MM.1S (cell line): ENCODE data around the gene GNPNAT1.

Experiments used
- EZH2phosphoT487 ChIP-seq: fragments of 300-600 bp; sonication (generic); IDR thresholded peaks from 2 replicates; pipeline ENCODE4 v1.6.1; 2018; ENCODE audit warnings: antibody characterized with exemption, low read length
- TF ChIP-seq, protein P1 (sequence below): fragments of 300-600 bp; sonication (generic); IDR thresholded peaks from 2 replicates; pipeline ENCODE4 v1.5.1; 2016; ENCODE audit warnings: antibody characterized with exemption, low read length, mixed read lengths

DNA sequence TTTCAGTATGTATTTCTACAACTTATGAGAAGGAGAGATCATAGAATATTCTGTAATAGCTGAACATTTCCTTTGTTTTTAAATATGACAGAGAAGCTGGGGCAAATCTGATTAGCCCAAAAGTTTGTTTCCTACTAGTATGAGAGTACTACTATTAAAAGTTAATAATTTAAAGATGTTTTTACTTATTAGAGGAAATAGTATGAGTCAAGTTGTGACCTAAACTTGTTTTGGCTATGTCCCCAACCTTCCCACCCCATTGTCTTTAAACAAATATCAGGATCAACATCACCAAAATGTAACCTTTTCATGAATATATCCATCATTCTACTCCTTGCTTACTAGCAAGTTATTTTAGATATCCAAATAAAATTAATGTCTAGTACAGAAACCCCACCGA, 10.5 kb downstream of the GNPNAT1 start:
- TF ChIP-seq, protein P1, sequence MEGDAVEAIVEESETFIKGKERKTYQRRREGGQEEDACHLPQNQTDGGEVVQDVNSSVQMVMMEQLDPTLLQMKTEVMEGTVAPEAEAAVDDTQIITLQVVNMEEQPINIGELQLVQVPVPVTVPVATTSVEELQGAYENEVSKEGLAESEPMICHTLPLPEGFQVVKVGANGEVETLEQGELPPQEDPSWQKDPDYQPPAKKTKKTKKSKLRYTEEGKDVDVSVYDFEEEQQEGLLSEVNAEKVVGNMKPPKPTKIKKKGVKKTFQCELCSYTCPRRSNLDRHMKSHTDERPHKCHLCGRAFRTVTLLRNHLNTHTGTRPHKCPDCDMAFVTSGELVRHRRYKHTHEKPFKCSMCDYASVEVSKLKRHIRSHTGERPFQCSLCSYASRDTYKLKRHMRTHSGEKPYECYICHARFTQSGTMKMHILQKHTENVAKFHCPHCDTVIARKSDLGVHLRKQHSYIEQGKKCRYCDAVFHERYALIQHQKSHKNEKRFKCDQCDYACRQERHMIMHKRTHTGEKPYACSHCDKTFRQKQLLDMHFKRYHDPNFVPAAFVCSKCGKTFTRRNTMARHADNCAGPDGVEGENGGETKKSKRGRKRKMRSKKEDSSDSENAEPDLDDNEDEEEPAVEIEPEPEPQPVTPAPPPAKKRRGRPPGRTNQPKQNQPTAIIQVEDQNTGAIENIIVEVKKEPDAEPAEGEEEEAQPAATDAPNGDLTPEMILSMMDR, result no peak
- TF ChIP-seq EZH2phosphoT487, result no peak
